Hematopoietic multipotent progenitor cell treated with erythropoietin and hydrocortisone succinate and interleukin-3 and kit ligand, for 8 days (in vitro differentiated cells): ENCODE data around the gene NPAS3.

Experiments used
- DNase-seq: peaks from one replicate; pipeline ENCODE4 v3.0.0-alpha.2; 2015

The NPAS3 gene

DNA sequence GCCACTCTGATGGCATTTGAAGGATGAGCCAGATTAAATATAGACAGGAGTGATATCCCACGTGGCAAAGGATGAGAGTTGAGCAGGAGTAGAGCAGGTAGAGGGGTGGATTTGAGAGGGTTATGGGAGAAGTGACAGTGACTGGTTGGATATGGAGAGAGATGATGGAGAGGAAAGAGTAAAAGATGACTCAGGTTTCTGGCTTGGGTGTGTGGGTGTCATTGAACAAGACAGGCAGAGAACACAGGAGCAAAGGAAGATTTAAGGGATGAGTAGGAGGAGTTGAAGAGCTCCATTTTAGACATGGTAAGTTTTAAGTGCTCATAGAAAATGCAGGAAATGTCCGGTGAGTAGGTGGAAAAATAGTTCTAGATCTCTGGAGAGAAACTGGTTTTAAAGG is 875.3 kb downstream of the NPAS3 start:
- no peak for DNase-seq

DNA sequence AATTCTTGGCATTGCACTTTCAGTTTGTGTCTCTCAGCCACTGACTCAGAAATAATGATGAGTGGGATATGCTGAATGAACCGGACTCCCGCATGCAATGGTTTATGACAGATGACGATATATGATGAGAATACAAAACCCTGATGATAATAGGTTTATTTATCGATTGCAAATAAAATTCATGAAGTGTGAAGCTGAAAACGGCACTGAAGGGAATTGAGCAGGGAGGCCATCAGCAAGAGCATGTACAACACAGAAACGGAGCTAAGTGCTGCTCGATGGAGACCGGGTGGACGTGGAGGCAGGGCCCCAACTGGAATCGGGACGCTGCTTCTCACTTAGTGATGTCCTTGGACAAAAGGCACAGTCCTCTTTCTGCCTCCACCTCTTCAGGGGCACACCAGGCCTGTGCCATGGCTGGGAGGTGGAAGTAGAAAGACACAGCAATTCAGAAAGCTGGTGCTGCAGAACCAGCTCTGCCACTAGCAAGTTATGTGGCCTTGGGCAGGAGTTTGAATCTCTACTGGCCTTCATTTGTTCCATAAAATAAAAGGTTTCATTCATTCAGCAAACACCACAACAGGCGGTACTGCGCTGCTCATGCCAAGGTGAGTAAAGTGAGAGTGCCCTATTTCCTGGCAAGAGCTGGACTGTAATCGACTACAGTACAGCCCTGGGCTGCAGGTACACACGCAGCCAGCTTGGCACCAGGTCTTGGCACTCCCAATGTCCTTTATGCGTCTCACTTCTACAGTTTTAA is 895.2 kb downstream of the NPAS3 start:
- no peak for DNase-seq

DNA sequence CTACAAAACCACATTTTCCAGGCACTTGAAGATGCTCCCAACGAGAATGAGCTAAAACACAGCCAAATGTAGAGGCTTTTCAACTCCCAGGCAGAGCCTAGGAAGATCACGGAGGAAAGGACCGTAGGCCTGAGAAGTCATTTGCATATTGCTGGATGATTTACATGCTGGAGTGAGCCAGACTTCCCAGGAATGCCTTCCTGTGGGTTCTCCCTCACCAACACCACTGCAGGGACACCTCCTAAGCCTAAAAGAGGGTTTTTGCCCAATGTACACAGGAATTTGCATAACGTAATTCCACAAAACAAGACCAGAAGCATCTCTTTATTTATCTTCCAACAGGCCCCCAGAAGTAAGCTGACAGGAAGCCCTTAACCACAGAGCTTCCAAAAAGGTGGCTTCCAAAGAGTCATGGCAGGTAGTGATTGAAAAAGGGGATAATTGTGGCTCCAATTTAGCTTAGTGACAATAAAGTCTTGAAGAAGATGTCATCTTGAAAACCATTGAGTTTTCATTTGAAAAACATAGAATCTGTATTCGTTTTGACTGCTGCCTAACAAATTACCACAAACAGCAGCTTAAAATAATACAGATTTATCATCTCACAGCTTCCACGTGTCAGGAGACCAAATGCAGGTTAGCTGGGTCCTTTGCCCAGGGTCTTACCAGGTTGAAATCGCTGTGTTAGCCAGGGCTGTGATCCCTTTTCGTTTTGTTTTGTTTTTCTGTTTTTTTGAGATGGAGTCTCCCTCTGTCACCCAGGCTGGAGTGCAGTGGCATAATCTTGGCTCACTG is 896.0 kb downstream of the NPAS3 start:
- DNase-seq = no peak

DNA sequence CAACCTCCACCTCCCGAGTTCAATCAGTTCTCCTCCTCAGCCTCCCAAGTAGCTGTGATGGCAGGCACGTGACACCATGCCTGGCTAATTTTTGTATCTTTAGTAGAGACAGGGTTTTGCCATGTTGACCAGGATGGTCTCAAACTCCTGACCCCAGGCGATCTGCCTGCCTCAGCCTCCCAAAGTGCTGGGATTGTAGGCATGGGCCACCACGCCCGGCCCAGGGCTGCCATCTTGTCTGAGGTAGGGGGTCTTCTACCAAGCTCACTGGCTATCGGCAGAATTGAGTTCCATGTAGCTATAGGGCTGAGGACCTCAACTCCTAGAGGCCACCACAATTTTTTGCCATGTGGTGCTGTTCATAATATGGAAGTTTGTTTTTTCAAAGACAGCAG is 896.6 kb downstream of the NPAS3 start:
- no peak for DNase-seq

DNA sequence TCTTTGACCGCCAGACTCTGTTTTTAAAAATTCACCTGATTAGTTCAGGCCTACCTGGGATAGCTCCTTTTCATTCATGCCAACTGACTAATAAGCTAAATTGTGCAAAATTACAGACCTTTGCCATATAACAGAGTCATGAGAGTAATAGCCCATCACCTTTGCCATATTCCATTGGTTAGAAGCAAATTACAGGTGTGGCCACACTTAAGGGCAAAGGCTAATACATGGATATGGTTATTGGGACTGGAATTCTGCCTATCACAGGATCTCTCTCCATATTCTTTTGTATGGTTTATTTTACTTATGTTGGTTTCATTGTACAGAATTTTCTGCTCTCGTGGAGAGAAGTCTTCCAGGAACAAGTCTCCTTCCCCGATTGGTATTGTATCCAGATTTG is 897.0 kb downstream of the NPAS3 start:
- DNase-seq = no peak

DNA sequence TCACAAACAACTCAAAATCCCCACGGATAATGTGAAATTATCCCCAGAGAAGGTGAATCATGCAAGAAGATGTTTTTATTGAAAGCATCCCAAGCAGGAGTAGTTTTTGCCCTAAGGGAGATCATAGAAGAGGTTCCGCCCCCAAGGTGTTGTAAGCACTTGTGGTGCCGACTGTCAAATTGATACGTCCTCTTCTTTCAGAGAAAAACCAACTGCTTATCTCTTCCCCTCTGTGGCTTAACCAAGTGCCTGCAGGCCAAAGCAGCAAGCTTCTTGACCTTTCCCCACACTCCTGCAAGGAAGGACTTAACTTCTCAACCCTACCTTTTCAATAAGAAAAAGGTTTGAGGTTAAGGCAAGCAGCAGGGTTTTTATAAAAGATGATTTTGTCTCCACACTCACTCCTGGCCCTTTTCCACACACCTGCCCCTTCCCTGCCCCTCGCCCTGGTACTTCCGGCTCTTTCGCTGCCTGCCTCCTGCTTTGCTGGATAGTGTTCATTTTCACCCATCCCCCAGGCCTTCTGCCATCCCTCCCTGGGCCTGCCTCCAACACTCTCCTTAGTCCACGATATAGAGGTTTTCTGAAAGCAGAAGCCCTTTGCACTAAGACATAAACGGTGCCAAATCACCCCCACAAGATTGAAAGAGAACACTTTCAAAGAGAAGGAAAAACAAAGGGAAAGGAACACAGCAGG is 897.7 kb downstream of the NPAS3 start:
- peak; percentile 84 for DNase-seq

DNA sequence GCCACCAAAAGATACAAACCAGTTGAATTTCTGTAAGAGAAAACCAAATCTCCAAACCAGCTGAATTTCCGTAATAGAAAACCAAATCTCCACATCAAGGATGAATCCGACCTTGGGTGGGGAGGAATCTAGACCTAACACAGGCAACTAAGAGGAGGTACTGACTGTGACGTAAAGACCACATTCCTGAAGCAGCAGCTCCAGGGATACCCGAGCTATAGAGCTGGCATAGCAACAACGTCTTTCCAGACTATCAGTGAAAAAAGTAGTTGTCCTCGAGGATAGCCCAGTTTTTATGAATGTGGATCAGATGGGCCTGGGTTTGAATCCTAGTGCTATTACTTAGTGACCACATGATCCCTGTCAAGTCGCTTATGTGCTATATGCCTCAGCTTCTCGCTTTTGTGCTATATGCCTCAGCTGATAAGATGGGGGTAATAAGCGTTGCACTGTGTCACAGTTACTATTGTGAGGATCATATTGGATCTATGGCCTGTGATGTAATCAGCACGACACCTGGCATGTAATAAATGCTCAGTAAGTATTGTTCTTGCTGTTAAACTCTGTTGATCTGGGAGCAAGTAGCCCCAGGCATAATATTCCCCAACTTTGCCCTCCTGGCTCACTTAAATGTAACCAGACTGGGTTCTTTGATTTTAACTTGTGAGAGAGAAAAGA is 898.4 kb downstream of the NPAS3 start:
- no peak for DNase-seq

DNA sequence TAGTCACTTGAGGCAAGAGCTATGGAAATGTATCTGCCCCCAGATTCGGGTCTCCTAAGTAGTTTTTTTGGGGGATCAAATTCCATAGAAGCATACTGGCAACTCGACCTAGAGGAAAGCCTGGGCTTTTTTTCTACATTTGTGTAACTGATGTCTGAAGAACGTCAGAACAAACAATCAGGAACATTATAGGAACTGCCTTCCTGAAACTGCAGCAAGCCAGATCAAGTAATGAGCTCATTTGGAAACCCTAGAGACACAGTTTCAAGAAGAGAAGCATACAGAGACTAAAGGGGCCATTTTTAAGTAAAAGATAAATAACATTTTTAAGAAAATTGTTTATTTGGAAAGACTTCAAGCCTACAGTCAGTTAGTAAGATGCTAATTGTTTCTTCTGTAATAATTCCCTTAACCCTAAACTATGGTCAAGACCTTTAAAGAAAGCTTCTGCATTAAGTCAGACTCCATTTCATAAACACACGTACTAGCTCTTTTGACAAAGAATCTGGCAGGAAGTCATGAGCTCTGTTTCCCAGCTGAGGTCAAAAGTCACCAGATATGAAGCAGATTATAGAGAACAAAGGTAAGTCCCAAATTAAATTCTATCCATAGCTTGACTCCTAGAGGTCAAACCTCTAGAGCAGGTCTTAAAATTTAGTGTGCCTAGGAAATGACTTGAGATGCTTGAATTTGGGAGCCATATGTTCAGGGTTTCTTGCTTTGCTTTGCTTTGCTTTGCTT is 899.4 kb downstream of the NPAS3 start:
- DNase-seq = no peak

DNA sequence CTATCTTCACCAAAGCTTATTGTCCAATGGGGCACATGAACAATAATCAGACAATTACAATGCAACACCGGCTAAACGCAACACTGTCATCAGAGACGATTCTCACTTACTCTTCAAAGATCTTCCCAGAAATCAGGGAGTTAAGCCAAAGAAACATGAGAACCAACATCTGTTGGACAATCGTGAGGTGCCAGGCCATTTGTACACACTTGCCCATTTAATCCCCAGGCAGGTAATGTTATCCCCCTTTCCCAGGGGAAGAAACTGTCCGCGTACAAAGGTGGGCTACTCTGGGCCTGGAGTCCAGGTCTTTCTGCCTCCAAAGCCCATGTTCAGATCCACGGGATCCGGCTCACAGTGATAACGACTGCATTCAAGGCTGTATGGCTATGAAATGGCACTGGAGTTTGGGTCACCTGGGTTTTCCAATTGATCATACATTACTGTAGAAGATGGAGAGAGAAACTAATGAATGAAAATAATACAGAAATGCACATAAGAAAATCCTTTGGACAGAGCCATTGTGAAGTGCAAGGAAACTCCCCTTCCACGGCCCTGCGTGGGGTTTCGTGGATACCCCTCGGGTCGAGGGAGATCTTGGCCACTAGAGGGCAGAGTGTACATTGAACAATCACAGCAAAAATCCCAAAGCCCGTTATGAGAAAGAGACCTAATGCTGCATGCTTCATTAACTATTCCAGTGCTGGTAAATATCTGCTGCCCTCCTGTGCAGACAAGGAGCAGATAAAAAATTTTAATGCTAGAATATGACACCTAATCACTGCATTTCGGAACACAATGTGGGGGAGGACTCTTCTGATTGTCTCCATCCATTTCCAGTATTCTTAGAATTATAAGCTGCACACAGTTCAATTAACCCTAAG is 900.8 kb downstream of the NPAS3 start:
- DNase-seq = peak; percentile 69

DNA sequence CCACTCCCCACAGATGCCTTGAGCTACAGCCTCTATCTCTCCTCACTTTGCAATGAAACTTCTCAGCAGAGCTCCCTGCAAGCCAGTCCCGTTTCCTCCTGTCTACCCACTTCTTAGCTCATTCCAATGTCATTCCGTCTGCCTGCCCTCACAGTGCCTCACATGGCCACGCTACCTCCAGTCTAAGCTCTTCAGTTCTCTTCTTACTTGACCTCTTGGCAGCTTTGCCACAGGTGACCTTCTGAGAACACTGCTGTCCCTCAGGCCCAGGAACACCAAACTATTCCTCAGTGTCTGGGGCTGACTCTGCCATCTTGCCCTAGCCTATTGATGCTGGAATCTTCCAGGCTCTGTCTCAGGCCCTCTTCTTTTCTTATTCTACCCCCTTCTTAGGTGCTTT is 902.1 kb downstream of the NPAS3 start:
- no peak for DNase-seq

DNA sequence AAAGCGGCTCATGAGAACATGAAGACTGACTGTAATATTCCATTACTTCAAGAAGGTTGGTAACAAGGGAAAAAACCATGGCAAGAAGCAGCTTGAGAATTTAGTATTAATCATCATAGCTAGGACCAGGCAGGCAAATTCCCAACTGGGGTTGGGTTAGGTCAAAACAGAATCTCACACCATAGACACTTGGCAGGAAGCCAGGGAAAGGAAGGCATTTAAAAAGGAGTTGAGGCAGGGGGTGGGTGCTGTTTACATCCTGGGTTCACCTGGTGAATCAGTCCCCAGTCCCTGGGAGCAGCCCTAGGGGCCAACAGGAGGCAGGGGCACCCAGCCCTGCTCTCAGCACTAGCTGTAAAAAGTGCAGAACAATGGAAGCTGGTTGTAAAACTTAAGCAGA is 903.6 kb downstream of the NPAS3 start:
- DNase-seq = no peak

DNA sequence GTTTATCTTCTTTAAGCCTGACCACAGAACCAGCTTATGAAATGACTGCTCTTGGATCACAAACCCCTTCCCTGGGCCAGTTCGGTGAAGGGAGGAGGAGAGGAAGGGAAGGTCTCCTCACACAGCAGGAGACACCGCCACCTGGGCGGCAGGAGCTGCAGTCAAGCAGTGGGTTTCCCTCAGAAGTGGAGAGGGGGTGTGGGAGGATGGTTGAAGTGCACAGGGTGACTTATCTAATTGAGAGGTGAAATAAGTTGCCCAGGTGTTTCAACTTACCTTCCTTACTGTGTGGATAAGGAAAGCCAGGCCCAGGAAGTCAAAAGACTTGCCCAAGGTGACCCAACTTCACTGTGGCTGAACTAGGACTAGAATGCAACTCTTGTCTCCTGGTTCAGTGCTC is 905.4 kb downstream of the NPAS3 start:
- no peak for DNase-seq

DNA sequence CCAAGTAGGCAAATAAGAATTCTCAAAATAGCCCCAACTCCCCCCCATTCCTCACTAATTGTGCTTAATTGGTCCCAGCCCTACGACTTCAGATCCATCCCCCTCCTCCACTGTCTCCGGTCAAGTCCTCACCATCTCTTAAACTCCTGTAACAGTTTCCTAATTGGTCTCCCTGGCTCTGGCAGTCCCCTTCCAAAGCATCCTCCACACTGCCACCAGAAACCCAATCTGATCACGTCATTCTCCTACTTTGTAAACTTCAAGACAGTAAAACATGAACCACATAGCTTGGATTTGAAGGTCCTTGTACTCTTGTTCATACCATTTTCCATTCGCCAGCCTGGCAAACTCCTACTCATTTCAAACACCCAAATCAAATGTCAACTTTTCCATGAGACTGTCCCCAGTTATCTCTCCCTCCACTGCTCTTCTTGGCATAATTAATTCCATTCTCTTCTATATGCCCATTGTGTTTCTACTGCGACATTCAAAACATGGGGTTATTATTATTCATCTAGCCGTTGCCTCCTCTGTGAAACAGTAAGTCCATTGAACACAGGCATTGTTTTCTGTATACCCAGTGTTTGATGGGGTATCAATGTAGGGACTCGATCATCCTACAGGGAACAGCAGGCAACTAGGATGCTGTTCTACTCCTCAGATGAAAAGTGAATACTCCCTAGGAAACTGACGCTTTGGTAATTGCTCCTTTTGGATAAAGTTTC is 907.6 kb downstream of the NPAS3 start:
- DNase-seq = no peak

DNA sequence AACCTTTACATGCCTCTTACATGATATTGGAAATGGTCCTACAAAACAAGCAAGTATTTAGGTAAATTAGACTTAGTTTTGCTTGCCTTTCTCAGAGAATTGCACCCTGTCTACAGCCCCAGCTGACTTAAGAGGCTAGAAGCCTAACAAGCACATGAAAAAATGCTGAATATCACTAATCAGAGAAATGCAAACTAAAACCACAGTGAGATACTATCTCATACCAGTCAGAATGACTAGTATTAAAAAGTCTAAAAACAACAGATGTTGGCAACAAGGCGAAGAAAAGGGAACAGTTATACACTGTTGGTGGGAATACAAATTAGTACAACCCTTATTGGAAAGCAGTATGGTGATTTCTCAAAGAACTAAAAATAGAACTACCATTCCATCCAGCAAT is 908.4 kb downstream of the NPAS3 start:
- no peak for DNase-seq

DNA sequence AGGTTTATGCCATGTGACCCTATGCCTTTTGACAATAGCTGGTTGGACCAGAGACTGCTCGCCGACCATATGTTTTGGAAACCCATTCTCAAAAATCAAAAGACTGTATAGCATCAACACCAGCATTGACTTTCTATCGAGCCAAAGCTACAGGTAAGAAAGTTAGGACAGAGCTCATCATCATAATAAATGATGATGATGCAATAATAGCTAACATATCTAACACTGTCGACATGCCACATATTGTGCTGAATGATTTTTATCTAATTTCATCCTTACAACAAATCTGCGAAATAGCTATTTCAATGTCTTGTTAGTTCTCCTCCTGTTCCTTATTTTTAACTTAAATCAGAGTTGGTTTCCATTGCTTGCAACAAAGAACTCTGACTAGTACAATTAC is 909.3 kb downstream of the NPAS3 start:
- no peak for DNase-seq

DNA sequence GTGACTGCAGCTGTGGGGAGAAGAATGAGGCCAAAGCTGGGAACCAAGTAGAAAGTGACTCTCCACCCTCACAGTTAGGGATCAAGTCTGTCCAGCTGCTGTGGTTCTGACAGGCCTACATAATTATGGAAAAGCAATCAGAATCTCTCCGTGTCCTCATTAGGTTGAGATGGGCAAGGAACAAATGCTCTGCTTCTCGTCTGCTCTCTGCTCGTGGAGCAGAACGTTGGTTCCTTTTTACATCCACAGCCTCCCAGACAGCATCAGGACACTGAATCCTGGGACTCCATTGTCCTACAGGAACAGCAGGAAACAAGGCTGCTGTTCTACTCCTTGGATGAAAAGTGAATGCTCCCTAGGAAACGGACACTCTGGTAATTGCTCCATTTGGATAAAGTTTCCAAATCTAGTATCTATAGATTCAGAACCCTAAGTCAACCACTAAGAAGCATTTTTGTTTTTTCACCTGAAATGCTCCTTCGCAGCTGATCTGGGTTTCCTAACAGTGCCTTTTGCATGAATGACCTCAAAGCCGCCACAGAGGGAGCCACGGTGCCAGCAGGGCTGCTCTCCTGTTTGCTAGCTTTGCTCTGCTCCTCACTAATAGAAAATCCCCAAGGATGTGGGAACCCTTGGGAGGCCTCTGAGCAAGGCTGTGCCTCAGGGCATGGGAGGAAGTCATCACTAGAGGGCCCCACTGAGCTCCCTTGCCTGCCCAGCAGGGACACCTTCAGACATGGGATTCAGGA is 910.2 kb downstream of the NPAS3 start:
- peak; percentile 62 for DNase-seq

DNA sequence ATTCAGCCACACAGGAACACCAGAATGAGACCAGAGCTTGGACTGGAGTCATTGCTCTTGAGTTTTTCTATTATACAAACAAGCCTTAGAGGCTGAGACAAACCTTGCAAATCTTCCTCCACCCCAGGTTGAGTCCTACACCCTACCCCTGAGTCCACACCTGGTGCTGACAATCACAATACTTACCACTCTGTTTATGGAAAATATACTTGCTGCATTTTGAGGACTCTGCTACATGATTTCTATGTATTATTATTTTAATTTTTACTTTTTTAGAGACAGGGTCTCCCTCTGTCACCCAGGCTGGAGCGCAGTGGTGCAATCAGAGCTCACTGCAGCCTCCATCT is 910.7 kb downstream of the NPAS3 start:
- no peak for DNase-seq

DNA sequence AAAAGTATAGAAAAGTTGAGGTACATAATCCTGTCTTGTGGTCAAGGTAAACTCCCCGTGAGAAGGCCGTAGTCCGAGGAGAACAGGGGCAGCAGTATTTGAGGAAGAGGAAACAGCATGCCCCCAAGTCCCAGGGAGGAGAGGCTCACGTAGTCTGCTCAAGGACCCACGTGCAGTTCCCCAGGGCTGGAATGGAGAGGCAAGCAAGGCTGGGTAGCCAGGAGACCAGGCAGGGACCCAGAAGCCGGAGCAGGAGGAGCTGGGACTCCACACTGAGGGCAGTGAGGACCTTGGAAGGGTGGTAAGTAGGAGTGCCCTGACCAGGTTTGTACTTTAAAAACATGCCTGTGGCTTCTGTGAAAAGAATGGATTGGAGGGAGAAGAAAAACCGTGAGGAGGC is 912.1 kb downstream of the NPAS3 start:
- no peak for DNase-seq

DNA sequence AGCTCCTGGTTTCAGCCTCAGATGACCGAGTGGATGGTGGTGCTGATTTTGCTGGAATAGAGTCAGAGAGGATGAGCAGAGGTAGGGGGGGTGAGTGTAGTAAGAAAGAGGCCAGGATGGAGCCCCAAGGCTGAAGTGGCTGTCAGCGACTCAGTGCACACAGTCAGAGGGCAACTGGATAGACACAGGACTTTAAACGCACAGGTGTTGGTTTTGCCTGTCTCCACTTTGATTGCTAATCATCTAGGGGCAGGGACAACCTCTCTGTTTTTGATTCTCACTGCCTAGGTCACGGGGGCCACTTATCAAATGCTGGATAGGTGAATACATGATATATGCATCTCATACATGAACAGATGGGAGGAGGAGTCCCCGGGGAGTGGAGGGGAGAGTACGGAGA is 912.7 kb downstream of the NPAS3 start:
- no peak for DNase-seq

DNA sequence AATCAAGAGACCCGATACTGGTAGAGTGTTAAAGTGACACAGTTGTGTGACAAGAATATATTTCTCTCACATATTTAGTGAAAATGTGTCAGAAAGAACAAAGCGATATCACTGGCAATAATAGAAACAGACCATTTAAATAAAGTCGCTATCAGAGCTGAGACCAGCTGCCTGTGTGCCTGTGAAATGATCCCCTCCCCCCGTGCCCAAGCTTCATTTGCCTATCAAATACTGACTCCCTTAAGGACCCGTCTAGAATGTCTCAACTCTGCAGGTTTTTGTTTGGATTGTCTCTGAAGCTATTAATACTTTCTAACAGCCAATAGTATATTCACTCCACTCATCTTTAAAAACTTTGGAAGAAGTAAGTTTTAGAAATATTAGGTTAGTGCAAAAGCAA is 913.3 kb downstream of the NPAS3 start:
- no peak for DNase-seq
